Hepatocyte (in vitro differentiated cells): Measurements from ENCODE around the gene STK17A.
A peak's percentile ranks its signal among the peaks of the same experiment; 100 is the strongest.

Source experiments
- CTCF ChIP-seq: fragments of 200-600 bp; sonication (generic); IDR thresholded peaks from 2 replicates; pipeline ENCODE4 v1.5.1; 2016; ENCODE audit warnings: antibody characterized with exemption, mild to moderate bottlenecking; ENCODE audit not compliant: poor library complexity
- EZH2phosphoT487 ChIP-seq: fragments of 200-600 bp; sonication (generic); IDR thresholded peaks from one replicate; pipeline ENCODE4 v1.6.1; 2018; ENCODE audit warnings: antibody characterized with exemption, mild to moderate bottlenecking, low read depth, moderate library complexity; ENCODE audit not compliant: unreplicated experiment, severe bottlenecking

DNA sequence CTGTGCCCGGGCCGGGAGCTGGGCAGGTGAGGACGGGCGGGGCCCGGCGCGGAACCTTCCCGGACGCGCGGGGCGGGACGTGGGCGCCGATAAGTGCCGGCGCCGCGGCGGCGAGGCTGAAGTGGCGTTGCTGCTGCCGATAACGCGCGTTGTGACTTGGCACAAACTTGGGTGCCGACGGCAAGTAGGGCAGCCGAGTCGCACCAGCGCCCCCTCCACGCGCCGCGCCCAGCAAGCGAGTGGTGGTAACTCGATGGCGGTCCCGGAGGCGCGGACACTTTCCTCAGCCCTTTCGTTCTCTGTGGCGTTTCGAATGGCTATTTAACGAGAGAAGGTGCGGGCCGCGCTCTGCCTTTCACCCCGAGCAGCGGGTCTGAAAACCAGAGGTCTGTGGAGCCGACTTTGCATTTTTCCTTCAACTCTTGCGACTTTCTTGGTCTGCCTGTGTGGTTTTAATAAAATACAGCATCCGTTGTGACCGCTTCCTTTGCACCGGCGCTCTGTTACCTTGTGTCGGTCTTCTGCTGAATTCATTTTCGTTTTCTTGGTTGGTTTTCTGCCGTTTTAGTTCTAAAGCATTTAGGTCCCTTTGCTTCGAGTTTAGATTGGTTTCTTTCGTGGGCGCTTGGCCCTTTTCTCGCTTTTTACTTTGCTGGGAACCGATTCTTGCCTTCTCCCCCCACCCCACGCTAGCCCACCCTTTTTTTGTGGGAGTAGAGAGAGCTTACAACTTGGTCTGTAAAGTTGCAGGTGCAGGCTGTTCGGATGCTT lies 701 bp downstream of the STK17A start:
- TF ChIP-seq CTCF: peak; percentile 20
- TF ChIP-seq EZH2phosphoT487: no peak
